ENCODE results near the gene ZNF341.
"Not testable (repeated sequence)": the region's sequence is repeated elsewhere in the genome, so short reads cannot be mapped to it uniquely, and the experiment has no call there.

ZNF341 gene

DNA sequence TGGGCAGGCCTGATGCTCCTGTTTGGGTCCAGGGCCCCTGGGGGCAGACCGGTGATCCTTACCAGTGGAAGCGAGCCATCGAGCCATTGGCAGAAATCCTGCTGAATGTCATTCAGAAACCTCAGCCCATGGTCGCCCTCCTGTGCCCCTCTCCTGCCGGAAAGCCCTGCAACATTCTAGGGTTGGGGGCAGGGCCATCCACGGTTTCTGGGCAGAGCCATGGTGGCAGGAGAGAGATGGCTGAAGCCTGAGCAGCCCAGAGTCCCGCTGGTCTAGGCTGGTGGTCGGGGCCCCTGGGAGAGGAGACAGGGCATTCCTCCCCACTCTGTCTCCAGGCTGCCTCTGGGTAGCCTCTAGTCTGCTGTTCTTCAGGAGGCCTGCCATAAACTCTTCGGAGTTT is 59.7 kb downstream of the ZNF341 start:
- Histone ChIP-seq H3K4me1 (ENCODE audit: low read depth, poor library complexity, severe bottlenecking) (peaks cover 54% of the 10 kb centered on the region), H2AFZ (ENCODE audit: low read depth) (no peak overlapping the region), H3K9ac (no peak overlapping the region), H4K20me1 (ENCODE audit: insufficient read depth) (no peaks in the 10 kb centered on the region), H3K79me2 (ENCODE audit: insufficient read depth, low read depth) (no peaks in the 10 kb centered on the region), H3K27me3 (ENCODE audit: insufficient read depth, low read depth) (no peaks in the 10 kb centered on the region), H3K4me3 (IDR thresholded peaks at IDR 0.05; ENCODE audit: insufficient read depth, low read depth, low read length) (no peak overlapping the region), H3K4me2 (no peak overlapping the region), H3K27ac (no peak overlapping the region), H3K36me3 (ENCODE audit: insufficient read depth) (no peaks in the 10 kb centered on the region)
- TF ChIP-seq, protein P1, sequence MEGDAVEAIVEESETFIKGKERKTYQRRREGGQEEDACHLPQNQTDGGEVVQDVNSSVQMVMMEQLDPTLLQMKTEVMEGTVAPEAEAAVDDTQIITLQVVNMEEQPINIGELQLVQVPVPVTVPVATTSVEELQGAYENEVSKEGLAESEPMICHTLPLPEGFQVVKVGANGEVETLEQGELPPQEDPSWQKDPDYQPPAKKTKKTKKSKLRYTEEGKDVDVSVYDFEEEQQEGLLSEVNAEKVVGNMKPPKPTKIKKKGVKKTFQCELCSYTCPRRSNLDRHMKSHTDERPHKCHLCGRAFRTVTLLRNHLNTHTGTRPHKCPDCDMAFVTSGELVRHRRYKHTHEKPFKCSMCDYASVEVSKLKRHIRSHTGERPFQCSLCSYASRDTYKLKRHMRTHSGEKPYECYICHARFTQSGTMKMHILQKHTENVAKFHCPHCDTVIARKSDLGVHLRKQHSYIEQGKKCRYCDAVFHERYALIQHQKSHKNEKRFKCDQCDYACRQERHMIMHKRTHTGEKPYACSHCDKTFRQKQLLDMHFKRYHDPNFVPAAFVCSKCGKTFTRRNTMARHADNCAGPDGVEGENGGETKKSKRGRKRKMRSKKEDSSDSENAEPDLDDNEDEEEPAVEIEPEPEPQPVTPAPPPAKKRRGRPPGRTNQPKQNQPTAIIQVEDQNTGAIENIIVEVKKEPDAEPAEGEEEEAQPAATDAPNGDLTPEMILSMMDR (conservative IDR thresholded peaks at IDR 0.05; ENCODE audit: low read depth, low read length): no peak

DNA sequence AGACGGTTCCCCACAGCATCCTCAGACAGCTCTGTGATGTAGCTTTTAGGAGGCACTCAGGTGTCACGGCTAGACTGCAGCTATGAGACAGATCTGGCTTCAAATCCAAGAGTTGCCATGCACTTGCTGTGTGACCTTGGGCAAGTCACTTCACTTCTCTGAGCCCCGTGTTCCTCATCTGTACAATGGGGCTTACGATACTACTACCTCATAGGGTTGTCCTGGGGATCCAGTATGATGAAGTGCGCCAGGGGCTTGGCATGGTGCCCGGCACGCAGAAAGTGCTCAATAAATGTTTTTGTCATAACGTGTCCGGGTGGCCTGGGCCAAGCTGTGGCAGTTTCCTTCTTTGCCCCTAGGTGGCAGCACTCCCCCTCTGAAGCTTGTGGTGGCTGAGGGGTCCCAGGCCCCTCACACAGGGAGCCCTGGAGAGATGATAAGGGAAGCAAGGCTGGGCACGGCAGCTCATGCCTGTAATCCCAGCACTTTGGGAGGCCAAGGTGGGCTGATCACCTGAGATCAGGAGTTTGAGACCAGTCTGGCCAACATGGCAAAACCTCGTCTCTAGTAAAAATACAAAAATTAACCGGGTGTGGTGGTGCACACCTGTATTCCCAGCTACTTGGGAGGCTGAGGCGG is 60.3 kb downstream of the ZNF341 start:
- no peak overlapping the region for H3K9ac ChIP-seq
- H3K4me1 ChIP-seq (ENCODE audit: low read depth, poor library complexity, severe bottlenecking): peaks cover 48% of the 10 kb centered on the region
- no peak overlapping the region for H3K4me3 ChIP-seq (IDR thresholded peaks at IDR 0.05; ENCODE audit: insufficient read depth, low read depth, low read length)
- H4K20me1 ChIP-seq (ENCODE audit: insufficient read depth): no peaks in the 10 kb centered on the region
- TF ChIP-seq, protein P1 (conservative IDR thresholded peaks at IDR 0.05; ENCODE audit: low read depth, low read length): peak; percentile 86
- no peaks in the 10 kb centered on the region for H3K36me3 ChIP-seq (ENCODE audit: insufficient read depth)
- H3K27ac ChIP-seq: no peak overlapping the region
- no peak overlapping the region for H2AFZ ChIP-seq (ENCODE audit: low read depth)
- H3K79me2 ChIP-seq (ENCODE audit: insufficient read depth, low read depth): no peaks in the 10 kb centered on the region
- H3K4me2 ChIP-seq: no peak overlapping the region
- H3K27me3 ChIP-seq (ENCODE audit: insufficient read depth, low read depth): no peaks in the 10 kb centered on the region

DNA sequence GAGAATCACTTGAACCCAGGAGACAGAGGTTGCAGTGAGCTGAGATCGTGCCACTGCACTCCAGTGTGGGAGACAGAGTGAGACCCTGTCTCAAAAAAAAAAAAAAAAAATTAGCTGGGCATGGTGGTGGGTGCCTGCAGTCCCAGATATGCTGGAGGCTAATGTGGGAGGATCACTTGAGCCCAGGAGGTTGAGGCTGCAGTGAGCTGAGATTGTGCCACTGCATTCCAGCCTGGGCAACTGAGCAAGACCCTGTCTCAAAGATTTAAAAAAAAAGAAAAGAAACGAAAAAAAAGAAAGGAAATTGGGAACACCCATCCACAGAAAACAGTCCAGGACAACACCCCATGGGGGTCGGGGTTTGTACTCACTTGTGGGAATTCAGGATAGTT is 60.8 kb downstream of the ZNF341 start:
- H2AFZ ChIP-seq (ENCODE audit: low read depth): not testable (repeated sequence)

DNA sequence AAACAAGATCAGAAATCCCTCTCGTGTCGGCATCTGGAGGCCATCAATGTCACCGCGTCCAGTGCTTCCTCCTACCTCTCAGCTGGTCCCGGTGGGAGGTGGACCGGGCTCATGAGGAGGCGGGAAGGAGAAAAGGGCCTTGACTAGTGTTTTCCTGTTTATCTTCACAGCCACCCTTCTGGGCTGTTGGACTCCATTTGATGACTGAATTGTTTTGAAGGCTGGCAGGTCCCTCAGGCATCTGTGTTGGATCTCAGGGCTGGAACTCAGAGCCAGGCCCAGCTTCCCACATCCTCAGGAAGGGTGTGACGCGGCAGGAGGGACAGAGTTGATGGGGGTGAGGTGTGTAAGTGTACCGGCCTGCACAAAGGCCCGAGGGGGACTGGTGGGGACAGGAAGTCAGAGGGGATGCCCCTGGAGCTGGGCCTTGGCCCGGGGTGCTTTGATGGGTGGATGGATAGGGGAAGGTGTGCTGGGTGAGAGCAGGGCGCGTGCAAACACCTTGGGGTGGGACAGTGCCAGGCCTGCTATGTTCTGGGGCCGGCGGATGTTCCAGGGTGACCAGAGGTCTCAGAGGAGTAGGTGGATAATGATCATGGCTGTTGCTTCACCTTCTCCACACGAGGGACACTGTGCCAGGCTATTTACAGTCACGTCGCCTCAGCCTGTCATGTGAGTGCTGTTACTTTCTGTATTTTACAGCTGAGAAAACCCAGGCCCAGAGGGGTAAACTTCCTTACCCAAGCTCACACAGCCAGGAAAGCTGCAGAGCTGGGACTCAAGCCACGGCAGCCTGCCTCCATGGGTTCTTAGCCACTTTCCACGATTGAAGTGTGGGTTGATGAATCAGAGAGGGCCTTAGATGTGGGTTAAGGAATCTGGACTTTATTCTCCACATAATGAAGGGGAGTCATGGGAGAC is 61.5 kb downstream of the ZNF341 start:
- H3K9ac ChIP-seq: no peak overlapping the region
- no peak overlapping the region for H2AFZ ChIP-seq (ENCODE audit: low read depth)
- H3K27me3 ChIP-seq (ENCODE audit: insufficient read depth, low read depth): no peaks in the 10 kb centered on the region
- H3K27ac ChIP-seq: no peak overlapping the region
- no peak overlapping the region for H3K4me2 ChIP-seq
- H4K20me1 ChIP-seq (ENCODE audit: insufficient read depth): no peaks in the 10 kb centered on the region
- H3K4me3 ChIP-seq (IDR thresholded peaks at IDR 0.05; ENCODE audit: insufficient read depth, low read depth, low read length): no peak overlapping the region
- TF ChIP-seq, protein P1 (conservative IDR thresholded peaks at IDR 0.05; ENCODE audit: low read depth, low read length): no peak
- H3K4me1 ChIP-seq (ENCODE audit: low read depth, poor library complexity, severe bottlenecking): peaks cover 36% of the 10 kb centered on the region
- H3K36me3 ChIP-seq (ENCODE audit: insufficient read depth): no peaks in the 10 kb centered on the region
- H3K79me2 ChIP-seq (ENCODE audit: insufficient read depth, low read depth): no peaks in the 10 kb centered on the region

More for the DNA sequence above, 60.8 kb downstream of the ZNF341 start:
- H3K4me3 ChIP-seq (IDR thresholded peaks at IDR 0.05; ENCODE audit: insufficient read depth, low read depth, low read length); H3K36me3 ChIP-seq (ENCODE audit: insufficient read depth); H4K20me1 ChIP-seq (ENCODE audit: insufficient read depth); H3K27me3 ChIP-seq (ENCODE audit: insufficient read depth, low read depth); H3K9ac ChIP-seq; H3K27ac ChIP-seq; H3K4me2 ChIP-seq; H3K79me2 ChIP-seq (ENCODE audit: insufficient read depth, low read depth): not testable (repeated sequence)
- H3K4me1 ChIP-seq (ENCODE audit: low read depth, poor library complexity, severe bottlenecking): peaks cover 43% of the 10 kb centered on the region
